HCT116 (cell line): ENCODE measurements around the gene MUSK.

Source experiments
- ATF3 ChIP-seq: IDR thresholded peaks from 2 replicates; pipeline ENCODE4 v1.6.1; 2012
- CTCF ChIP-seq, 3 experiments: fragments of 200-600 bp in 1 of 3; sonication (generic) in 1 of 3; IDR thresholded peaks in 2 of 3; conservative IDR thresholded peaks in 1 of 3; 2 replicates each; pipeline ENCODE4 v1.5.1; 2012 to 2017; ENCODE audit warnings: low read depth in 2 of 3, low read length in 2 of 3, antibody characterized with exemption in 1 of 3, borderline replicate concordance in 1 of 3, control low read depth in 1 of 3, mild to moderate bottlenecking in 1 of 3, mixed read lengths in 1 of 3, mixed run types in 1 of 3, moderate library complexity in 1 of 3; ENCODE audit not compliant: insufficient read depth in 1 of 3
- EZH2 ChIP-seq: fragments of 200-600 bp; sonication (generic); IDR thresholded peaks from 2 replicates; pipeline ENCODE4 v1.6.1; 2017; ENCODE audit warnings: antibody characterized with exemption, mixed run types
- FOSL1 ChIP-seq: IDR thresholded peaks from 2 replicates; pipeline ENCODE4 v1.6.1; 2012; ENCODE audit warnings: low read depth
- JUND ChIP-seq: IDR thresholded peaks from 2 replicates; pipeline ENCODE4 v1.6.1; 2012
- MAX ChIP-seq: IDR thresholded peaks from 2 replicates; pipeline ENCODE4 v1.6.1; 2012
- POLR2AphosphoS5 ChIP-seq: IDR thresholded peaks from 2 replicates; pipeline ENCODE4 v1.6.1; 2011; ENCODE audit warnings: mild to moderate bottlenecking, low read depth, low read length, moderate library complexity
- SRF ChIP-seq: IDR thresholded peaks from 2 replicates; pipeline ENCODE4 v1.6.1; 2012; ENCODE audit warnings: low read depth
- YY1 ChIP-seq: IDR thresholded peaks from 2 replicates; pipeline ENCODE4 v1.6.1; 2011; ENCODE audit warnings: low read length, low read depth, moderate library complexity, mild to moderate bottlenecking; ENCODE audit not compliant: insufficient replicate concordance; ENCODE audit errors: extremely low read depth

GRCh38 chr9:110710420-110710819 is 41.8 kb downstream of the MUSK start:
- TF ChIP-seq CTCF (IDR thresholded peaks at IDR 0.05 in 2 of 3, conservative IDR thresholded peaks at IDR 0.05 in 1 of 3; ENCODE audit: borderline replicate concordance in 1 of 3, insufficient read depth in 1 of 3, low read depth in 2 of 3, low read length in 2 of 3) (no peak), YY1 (no peak), MAX (no peak), FOSL1 (no peak), SRF (no peak), EZH2 (no peak), ATF3 (no peak), JUND (no peak), POLR2AphosphoS5 (no peak)
